Heart right ventricle (tissue), 16 donors: ENCODE data around the gene EFNA1. TPM values are rescaled to one million over a fixed set of nuclear protein-coding genes. Genes with fewer than 3 reads are reported as not detected.

Experiments
- ATAC-seq, 8 donors: fragments of 200-7000 bp; cut with Tn5 transposase; one replicate each; pipeline ENCODE4 v1.9.1; 2020; ENCODE audit warnings: mild to moderate bottlenecking in 8 of 8, moderate library complexity in 8 of 8, moderate number of reproducible peaks in 1 of 8
- DNase-seq, 2 donors: peaks; one replicate each; pipeline ENCODE4 v3.0.0-alpha.2; 2020
- H3K27ac ChIP-seq, 10 donors: fragments of 200-600 bp; sonication (generic) in 2 of 10; one replicate each; pipeline versions ENCODE4 v1.5.0 to v1.8.0; 2020 to 2022; ENCODE audit warnings: mild to moderate bottlenecking in 3 of 10
- H3K27me3 ChIP-seq, 7 donors: fragments of 200-600 bp; one replicate each; pipeline ENCODE4 v1.8.0; 2021 to 2022; ENCODE audit warnings: mild to moderate bottlenecking in 2 of 7
- H3K36me3 ChIP-seq, 9 donors: fragments of 200-600 bp; sonication (generic) in 1 of 9; one replicate each; pipeline versions ENCODE4 v1.5.0 to v1.8.0; 2020 to 2022; ENCODE audit warnings: mild to moderate bottlenecking in 2 of 9
- H3K4me1 ChIP-seq, 9 donors: fragments of 200-600 bp; sonication (generic) in 1 of 9; one replicate each; pipeline versions ENCODE4 v1.5.0 to v1.8.0; 2020 to 2022; ENCODE audit warnings: mild to moderate bottlenecking in 4 of 9
- H3K4me3 ChIP-seq, 10 donors: fragments of 200-600 bp; sonication (generic) in 2 of 10; one replicate each; pipeline versions ENCODE4 v1.5.0 to v1.8.0; 2020 to 2022; ENCODE audit warnings: mild to moderate bottlenecking in 7 of 10, moderate library complexity in 2 of 10
- H3K9me3 ChIP-seq, 11 donors: fragments of 200-600 bp in 10 of 11; sonication (generic) in 2 of 11; one replicate each; pipeline versions ENCODE4 v1.5.0 to v1.8.0; 2013 to 2022; ENCODE audit warnings: mild to moderate bottlenecking in 2 of 11, control low read depth in 1 of 11, moderate library complexity in 1 of 11
- WGBS, 2 donors: extraction: QIAGEN DNeasy Blood & Tissue Kit; methylation state at CpG; one replicate each; pipeline ENCODE4 v1.1.7; 2013; ENCODE audit warnings: inconsistent platforms in 1 of 2; 5-methylcytosine and 5-hydroxymethylcytosine counted together
- intact Hi-C, 10 donors: fragments of 100-400 bp; cut with DNase I; formaldehyde crosslinking; loops; one replicate each; pipeline versions ENCODE4 v1.11.1 to v1.14.2; 2022
- polyA plus RNA-seq, 2 donors: library from polyadenylated mRNA; stranded (reverse); fragments of 200-250 nt; gene quantifications; one replicate each; pipeline ENCODE4 v1.2.3, GENCODE V29; 2013
- total RNA-seq, 10 donors: library from RNA; stranded (reverse); fragmentation: NEBNext Ultra II Directional in 3 of 10; extraction: Animal tissue kit (Norgen Biotek cat#: 25700) in 3 of 10; gene quantifications; one replicate each; pipeline versions ENCODE4 v1.2.1 to v1.2.4, GENCODE V29; 2021 to 2023
- TF ChIP-seq, protein P1 (sequence below), 9 donors: fragments of 200-600 bp; sonication (generic) in 2 of 9; IDR thresholded peaks; one replicate each; pipeline versions ENCODE4 v1.5.0 to v1.8.0; 2021 to 2022; ENCODE audit warnings: antibody characterized with exemption in 9 of 9, mild to moderate bottlenecking in 5 of 9, moderate library complexity in 1 of 9
- donor health status: Arrhythmogenic right ventricular cardiomyopathy.
- donor health status: ischemic (EF 13 %, LVEDD 7.1; RV severe dilation, severe dysfunction).
- donor health status: healthy with polysubstance abuse.
- donor health status: DM: no; HTN: yes; CAD: no.
- donor health status: DM: no; HTN: no; CAD: no.
- donor health status: ischemic (EF 25% LVEDD 6.9; RV normal size, moderate dysfunction).
- donor health status: ischemic (EF 25% LVEDD 5.7; RV mildly dilated, moderate dysfunction).
- donor health status: healthy.
- donor health status: DM: yes; HTN: yes; CAD: no.
- donor health status: Ischemic cardiomyopathy.
- donor health status: ischemic (EF 35%, LVEDD 5.7; RV mildly dilated, moderate dysfunction).
- donor health status: nonischemic (EF 11% LVEDD 7.7; RV severe dilation, severe dysfunction).
- donor health status: DM: yes; HTN: yes; CAD: no.
- donor health status: PGD.
- donor health status: ischemic (EF 29% LVEDD 5.4; RV normal size, mild dysfunction).
- donor health status: nonischemic (EF 23%, LVEDD 6.1; RV moderate dilation, normal function).

The EFNA1 gene
- total and polyA plus RNA-seq, 12 donors = 28.9 to 104 (median 37.2) TPM

DNA sequence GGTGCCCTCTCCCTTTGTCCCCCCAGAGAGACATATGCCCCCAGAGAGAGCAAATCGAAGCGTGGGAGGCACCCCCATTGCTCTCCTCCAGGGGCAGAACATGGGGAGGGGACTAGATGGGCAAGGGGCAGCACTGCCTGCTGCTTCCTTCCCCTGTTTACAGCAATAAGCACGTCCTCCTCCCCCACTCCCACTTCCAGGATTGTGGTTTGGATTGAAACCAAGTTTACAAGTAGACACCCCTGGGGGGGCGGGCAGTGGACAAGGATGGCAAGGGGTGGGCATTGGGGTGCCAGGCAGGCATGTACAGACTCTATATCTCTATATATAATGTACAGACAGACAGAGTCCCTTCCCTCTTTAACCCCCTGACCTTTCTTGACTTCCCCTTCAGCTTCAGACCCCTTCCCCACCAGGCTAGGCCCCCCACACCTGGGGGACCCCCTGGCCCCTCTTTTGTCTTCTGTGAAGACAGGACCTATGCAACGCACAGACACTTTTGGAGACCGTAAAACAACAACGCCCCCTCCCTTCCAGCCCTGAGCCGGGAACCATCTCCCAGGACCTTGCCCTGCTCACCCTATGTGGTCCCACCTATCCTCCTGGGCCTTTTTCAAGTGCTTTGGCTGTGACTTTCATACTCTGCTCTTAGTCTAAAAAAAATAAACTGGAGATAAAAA, 40.7 kb upstream of the EFNA1 start:
- Histone ChIP-seq H3K36me3 (no peaks in the 10 kb centered on the region), H3K27ac (no peak overlapping the region), H3K4me1 (peaks cover 9 to 49% (median 36%) of the 10 kb centered on the region in 9 donors), H3K4me3 (no peak overlapping the region), H3K27me3 (peaks cover 19 to 25% (median 25%) of the 10 kb centered on the region in 7 donors), H3K9me3 (no peaks in the 10 kb centered on the region)
- no peak for ATAC-seq
- TF ChIP-seq, protein P1, sequence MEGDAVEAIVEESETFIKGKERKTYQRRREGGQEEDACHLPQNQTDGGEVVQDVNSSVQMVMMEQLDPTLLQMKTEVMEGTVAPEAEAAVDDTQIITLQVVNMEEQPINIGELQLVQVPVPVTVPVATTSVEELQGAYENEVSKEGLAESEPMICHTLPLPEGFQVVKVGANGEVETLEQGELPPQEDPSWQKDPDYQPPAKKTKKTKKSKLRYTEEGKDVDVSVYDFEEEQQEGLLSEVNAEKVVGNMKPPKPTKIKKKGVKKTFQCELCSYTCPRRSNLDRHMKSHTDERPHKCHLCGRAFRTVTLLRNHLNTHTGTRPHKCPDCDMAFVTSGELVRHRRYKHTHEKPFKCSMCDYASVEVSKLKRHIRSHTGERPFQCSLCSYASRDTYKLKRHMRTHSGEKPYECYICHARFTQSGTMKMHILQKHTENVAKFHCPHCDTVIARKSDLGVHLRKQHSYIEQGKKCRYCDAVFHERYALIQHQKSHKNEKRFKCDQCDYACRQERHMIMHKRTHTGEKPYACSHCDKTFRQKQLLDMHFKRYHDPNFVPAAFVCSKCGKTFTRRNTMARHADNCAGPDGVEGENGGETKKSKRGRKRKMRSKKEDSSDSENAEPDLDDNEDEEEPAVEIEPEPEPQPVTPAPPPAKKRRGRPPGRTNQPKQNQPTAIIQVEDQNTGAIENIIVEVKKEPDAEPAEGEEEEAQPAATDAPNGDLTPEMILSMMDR (IDR thresholded peaks at IDR 0.05) = peak in 1 of 9 donors; percentile 19
- no peak for DNase-seq
- intact Hi-C loops = loop anchor here in 2 of 10 donors (2.0 to 10.0 kb wide), 3 partner anchors 42 to 532 kb away; partner anchors contain the start of genes SLC50A1 (in 1 of the 2) and UBE2Q1 (in 1 of the 2)
- WGBS, 2 donors = 69 to 72% methylated on average over 8 of the region's 8 CpGs

DNA sequence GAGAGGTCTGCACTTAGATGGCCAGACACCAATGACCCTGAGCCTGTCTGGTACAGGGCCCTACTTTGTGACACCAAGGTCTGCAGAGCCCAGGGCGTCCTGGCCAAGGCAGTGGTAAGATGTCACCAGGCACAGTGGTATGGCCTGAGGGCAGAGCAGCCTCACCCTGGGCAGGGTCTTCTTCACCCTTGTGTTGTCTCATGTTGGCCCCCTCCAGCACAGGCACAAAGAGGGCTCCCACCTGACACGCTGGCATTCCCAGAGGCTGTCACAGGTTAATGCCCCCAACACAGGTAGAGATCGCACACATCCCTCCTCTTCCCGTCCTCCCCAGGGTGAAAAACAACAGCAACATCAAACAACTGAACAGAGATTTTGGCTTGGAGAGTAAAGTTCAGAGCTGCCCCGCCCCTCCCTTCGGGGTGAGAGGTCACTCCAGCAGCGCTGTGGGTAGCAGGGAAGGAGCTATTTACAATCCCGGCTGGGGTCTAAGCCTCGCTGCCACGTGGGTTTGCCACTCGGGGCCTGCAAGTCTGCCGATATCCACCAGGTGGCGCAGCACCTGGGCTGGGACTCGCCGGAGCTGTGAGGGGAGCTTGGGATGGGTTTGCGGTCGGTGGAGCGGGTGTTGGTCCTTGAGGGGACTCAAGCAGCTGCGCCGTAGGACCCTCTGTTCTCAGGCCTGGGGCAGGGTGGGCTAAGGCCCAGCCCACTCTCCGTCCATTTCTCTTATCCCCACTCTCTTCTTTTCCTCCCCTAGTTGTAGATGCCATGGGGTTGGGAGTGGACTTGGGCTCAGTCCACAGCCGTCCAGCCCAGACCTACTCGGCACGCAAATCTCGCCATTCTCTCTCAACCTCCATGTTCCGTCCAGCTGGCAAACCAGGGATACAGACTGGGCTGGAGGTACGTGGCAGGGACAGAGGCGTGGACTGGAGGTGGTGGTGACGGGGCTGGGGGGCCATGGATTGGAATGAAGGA, 36.3 kb upstream of the EFNA1 start:
- TF ChIP-seq, protein P1 (IDR thresholded peaks at IDR 0.05) = peak; percentile 94 to 99 (median 99)
- no peak overlapping the region for H3K27ac ChIP-seq

DNA sequence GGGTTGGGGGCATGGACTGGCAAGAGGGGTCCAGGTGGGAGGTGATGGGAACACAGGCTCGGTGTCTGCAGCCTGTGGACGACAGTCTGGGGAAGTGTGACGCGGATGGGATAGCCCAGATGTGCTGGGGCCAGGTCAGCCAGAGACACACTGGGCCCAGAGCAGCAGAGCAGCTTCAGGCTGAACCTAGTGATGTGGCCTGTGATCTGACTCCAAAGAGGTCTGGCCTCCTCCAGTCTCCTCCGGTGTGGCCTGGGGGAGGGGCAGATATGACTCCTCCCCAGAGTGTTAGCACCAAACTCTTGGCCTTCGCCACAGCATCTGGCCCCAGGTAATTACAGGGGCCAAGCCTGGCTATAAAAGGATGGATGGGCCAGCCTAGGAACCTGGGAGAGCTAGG, 35.5 kb upstream of the EFNA1 start:
- Histone ChIP-seq H3K4me1 (peaks cover 0 to 26% (median 19%) of the 10 kb centered on the region in 9 donors), H3K27me3 (no peaks in the 10 kb centered on the region), H3K27ac (no peak overlapping the region), H3K9me3 (no peaks in the 10 kb centered on the region), H3K4me3 (no peak overlapping the region), H3K36me3 (no peaks in the 10 kb centered on the region)
- TF ChIP-seq, protein P1 (IDR thresholded peaks at IDR 0.05) = no peak
- intact Hi-C loops = loop anchor here in 8 of 10 donors (1.0 to 5.0 kb wide), 5 partner anchors 35 to 75 kb away; partner anchors contain the start of gene EFNA1 (in 6 of the 8)
- WGBS, 2 donors = 80 to 90% methylated on average over 6 of the region's 6 CpGs
- DNase-seq (no peak), ATAC-seq (no peak)

More for the DNA sequence above, 36.3 kb upstream of the EFNA1 start:
- DNase-seq = peak; percentile 79 to 84
- Histone ChIP-seq H3K4me3 (no peak overlapping the region), H3K36me3 (no peaks in the 10 kb centered on the region), H3K9me3 (no peaks in the 10 kb centered on the region), H3K4me1 (peaks cover 0 to 31% (median 21%) of the 10 kb centered on the region in 9 donors), H3K27me3 (no peaks in the 10 kb centered on the region)
- intact Hi-C loops = loop anchor here in 9 of 10 donors (1.0 to 5.0 kb wide), 8 partner anchors 36 to 79 kb away; partner anchors contain the start of gene EFNA1 (in 6 of the 9)
- 24 to 27% methylated on average over 29 of the region's 29 CpGs for WGBS, 2 donors
- peak; percentile 37 to 74 (median 62) for ATAC-seq

- Histone ChIP-seq H3K9me3 (no peaks in the 10 kb centered on the region), H3K27me3 (no peaks in the 10 kb centered on the region), H3K4me1 (peaks cover 0 to 25% (median 19%) of the 10 kb centered on the region in 9 donors), H3K4me3 (no peak overlapping the region), H3K27ac (no peak overlapping the region), H3K36me3 (no peaks in the 10 kb centered on the region)
- DNase-seq = no peak
- no peak for ATAC-seq
- intact Hi-C loops = loop anchor here in 8 of 10 donors (1.0 to 5.0 kb wide), 5 partner anchors 35 to 74 kb away; partner anchors contain the start of gene EFNA1 (in 6 of the 8)
- WGBS, 2 donors = 94 to 96% methylated on average over 12 of the region's 12 CpGs
- TF ChIP-seq, protein P1 (IDR thresholded peaks at IDR 0.05) = no peak
Observed at GRCh38 chr1:155092641-155093040, 35.0 kb upstream of the EFNA1 start.
